HFFc6 (cell line): ENCODE data around the gene MFAP3. TPM values are rescaled to one million over a fixed set of nuclear protein-coding genes. Genes with fewer than 3 reads are reported as not detected.

Experiments used
- DNase-seq: peaks from one replicate; pipeline ENCODE4 v3.0.0-alpha.2; 2018
- H3K27ac Mint-ChIP-seq: 2 replicates; pipeline ENCODE4 v1.8.0; 2020; ENCODE audit warnings: mild to moderate bottlenecking, mixed read lengths
- H3K27me3 Mint-ChIP-seq: 2 replicates; pipeline ENCODE4 v1.8.0; 2021; ENCODE audit warnings: mild to moderate bottlenecking, moderate library complexity, mixed read lengths; ENCODE audit not compliant: insufficient read depth
- H3K36me3 Mint-ChIP-seq: 2 replicates; pipeline ENCODE4 v1.8.0; 2021; ENCODE audit warnings: low read depth, mixed read lengths
- H3K4me1 Mint-ChIP-seq: 2 replicates; pipeline ENCODE4 v1.8.0; 2020; ENCODE audit warnings: low read depth, mixed read lengths
- H3K4me3 Mint-ChIP-seq: 2 replicates; pipeline ENCODE4 v1.8.0; 2020; ENCODE audit warnings: mild to moderate bottlenecking, moderate library complexity, mixed read lengths
- H3K9me3 Mint-ChIP-seq: 2 replicates; pipeline ENCODE4 v1.8.0; 2020; ENCODE audit warnings: mild to moderate bottlenecking, mixed read lengths
- CTCF ChIP-seq: fragments of 200-600 bp; sonication (generic); IDR thresholded peaks from 2 replicates; pipeline ENCODE4 v1.5.0; 2021; ENCODE audit warnings: antibody characterized with exemption, mild to moderate bottlenecking
- total RNA-seq, 6 experiments: library from RNA; stranded (reverse); fragmentation: NEBNext Ultra II Directional; extraction: Animal tissue kit (Norgen Biotek cat#: 25700); gene quantifications; 2 replicates in 1 of 6; 3 replicates in 5 of 6; pipeline ENCODE4 v1.2.3, GENCODE V29; 2021

The MFAP3 gene
- total RNA-seq, 6 experiments from 2014 or later = 23.5 to 30.1 (median 27.3) TPM

GRCh38 chr5:154000703-154001102 lies 38.1 kb upstream of the MFAP3 start:
- peaks cover 29% of the 10 kb centered on the region for H3K36me3 Mint-ChIP-seq
- H3K4me3 Mint-ChIP-seq = no peak overlapping the region
- DNase-seq = no peak
- H3K27me3 Mint-ChIP-seq = peaks cover 1% of the 10 kb centered on the region; the same call in 1 of the 2 replicates
- TF ChIP-seq CTCF = no peak
- H3K9me3 Mint-ChIP-seq = no peaks in the 10 kb centered on the region
- no peak overlapping the region for H3K27ac Mint-ChIP-seq
- H3K4me1 Mint-ChIP-seq = peaks cover 5% of the 10 kb centered on the region; the same call in 1 of the 2 replicates

GRCh38 chr5:154002093-154002492 lies 36.7 kb upstream of the MFAP3 start:
- no peak overlapping the region for H3K4me3 Mint-ChIP-seq
- peaks cover 5% of the 10 kb centered on the region; the same call in 1 of the 2 replicates for H3K4me1 Mint-ChIP-seq
- DNase-seq = no peak
- H3K9me3 Mint-ChIP-seq = no peaks in the 10 kb centered on the region
- peaks cover 23% of the 10 kb centered on the region for H3K36me3 Mint-ChIP-seq
- H3K27ac Mint-ChIP-seq = no peak overlapping the region
- no peak for TF ChIP-seq CTCF
- peaks cover 4% of the 10 kb centered on the region for H3K27me3 Mint-ChIP-seq

- Mint-ChIP-seq H3K36me3 (peaks cover 18% of the 10 kb centered on the region), H3K4me3 (no peak overlapping the region), H3K27ac (no peak overlapping the region), H3K9me3 (no peaks in the 10 kb centered on the region), H3K4me1 (peaks cover 5% of the 10 kb centered on the region; the same call in 1 of the 2 replicates), H3K27me3 (peaks cover 4% of the 10 kb centered on the region)
- DNase-seq = no peak
- TF ChIP-seq CTCF = no peak
Observed at GRCh38 chr5:154002511-154003020, 36.2 kb upstream of the MFAP3 start.

GRCh38 chr5:154005648-154006047 lies 33.1 kb upstream of the MFAP3 start:
- peaks cover 5% of the 10 kb centered on the region for H3K4me1 Mint-ChIP-seq
- peaks cover 4% of the 10 kb centered on the region for H3K27me3 Mint-ChIP-seq
- no peak for DNase-seq
- H3K36me3 Mint-ChIP-seq = peaks cover 6% of the 10 kb centered on the region; the same call in 1 of the 2 replicates
- no peak overlapping the region for H3K27ac Mint-ChIP-seq
- no peak overlapping the region for H3K4me3 Mint-ChIP-seq
- TF ChIP-seq CTCF = no peak
- no peaks in the 10 kb centered on the region for H3K9me3 Mint-ChIP-seq

- no peak for TF ChIP-seq CTCF
- H3K27ac Mint-ChIP-seq = no peak overlapping the region
- no peaks in the 10 kb centered on the region for H3K9me3 Mint-ChIP-seq
- H3K36me3 Mint-ChIP-seq = peaks cover 12% of the 10 kb centered on the region
- no peak overlapping the region for H3K4me3 Mint-ChIP-seq
- H3K4me1 Mint-ChIP-seq = peaks cover 17% of the 10 kb centered on the region
- peak; percentile 10 for DNase-seq
- H3K27me3 Mint-ChIP-seq = peaks cover 4% of the 10 kb centered on the region
Observed at GRCh38 chr5:154010660-154011059, 28.1 kb upstream of the MFAP3 start.
